Choroid plexus epithelial cell (primary cell): ENCODE measurements around the gene SIGLEC10.
"Not testable (repeated sequence)": the region's sequence is repeated elsewhere in the genome, so short reads cannot be mapped to it uniquely, and the experiment has no call there.

Experiments used
- DNase-seq: peaks from one replicate; pipeline ENCODE4 v3.0.0-alpha.2; 2010; ENCODE audit warnings: low read depth
- H3K4me3 ChIP-seq: 2 replicates; pipeline ENCODE4 v1.5.1; 2011; ENCODE audit warnings: low read depth, mild to moderate bottlenecking, control low read depth, low read length, moderate library complexity
- CTCF ChIP-seq: conservative IDR thresholded peaks from 2 replicates; pipeline ENCODE4 v1.5.1; 2011; ENCODE audit warnings: low read depth, mild to moderate bottlenecking, control low read depth, inconsistent platforms, low read length, moderate library complexity

The SIGLEC10 gene

GRCh38 chr19:51448411-51449016 is 31.1 kb upstream of the SIGLEC10 start:
- H3K4me3 ChIP-seq: no peak overlapping the region
- DNase-seq: no peak
- TF ChIP-seq CTCF: no peak

GRCh38 chr19:51448011-51448410 is 30.6 kb upstream of the SIGLEC10 start:
- no peak for DNase-seq
- no peak overlapping the region for H3K4me3 ChIP-seq

GRCh38 chr19:51447510-51447909 is 30.1 kb upstream of the SIGLEC10 start:
- DNase-seq, H3K4me3 ChIP-seq: not testable (repeated sequence)

More at GRCh38 chr19:51448011-51448410, 30.6 kb upstream of the SIGLEC10 start:
- TF ChIP-seq CTCF: no peak

- no peak for TF ChIP-seq CTCF
- DNase-seq: no peak
- H3K4me3 ChIP-seq: no peak overlapping the region
Measured at GRCh38 chr19:51441410-51442390, 24.3 kb upstream of the SIGLEC10 start.

GRCh38 chr19:51440846-51441409 is 23.5 kb upstream of the SIGLEC10 start:
- TF ChIP-seq CTCF: no peak
- H3K4me3 ChIP-seq: no peak overlapping the region
- DNase-seq: peak; percentile 9

GRCh38 chr19:51440052-51440451 is 22.6 kb upstream of the SIGLEC10 start:
- TF ChIP-seq CTCF: no peak
- no peak overlapping the region for H3K4me3 ChIP-seq
- no peak for DNase-seq

GRCh38 chr19:51439021-51439465 is 21.6 kb upstream of the SIGLEC10 start:
- no peak overlapping the region for H3K4me3 ChIP-seq
- peak; percentile 43 for TF ChIP-seq CTCF
- DNase-seq: peak; percentile 8
